ENCODE data around the gene PTPRM.

- TF ChIP-seq JUND (IDR thresholded peaks at IDR 0.05) (no peak), REST (IDR thresholded peaks at IDR 0.05) (no peak), CTCF (IDR thresholded peaks at IDR 0.05; ENCODE audit: low read depth, low read length, missing input control) (no peak), ZBTB33 (IDR thresholded peaks at IDR 0.05) (no peak), TAF1 (conservative IDR thresholded peaks at IDR 0.05) (no peak), YY1 (IDR thresholded peaks at IDR 0.05) (no peak), NR2F2 (IDR thresholded peaks at IDR 0.05) (no peak), SP1 (IDR thresholded peaks at IDR 0.05) (no peak), GABPA (IDR thresholded peaks at IDR 0.05 in 1 of 2, conservative IDR thresholded peaks at IDR 0.05 in 1 of 2) (no peak), EGR1 (IDR thresholded peaks at IDR 0.05; ENCODE audit: low read depth in 2 of 2) (no peak), RAD21 (IDR thresholded peaks at IDR 0.05) (no peak), FOXA1 (IDR thresholded peaks at IDR 0.05) (no peak), MAX (IDR thresholded peaks at IDR 0.05) (no peak)
Observed at GRCh38 chr18:7770908-7771307, 203.8 kb downstream of the PTPRM start.
